Activated CD4-positive, alpha-beta memory T cell treated with anti-CD3 and anti-CD28 coated beads, Interleukin-2, amount 10 ng/mL, durations not matched to agents 7 days and 5 days (primary cell): ENCODE measurements around the gene PPP2R5B. TPM values are rescaled to one million over a fixed set of nuclear protein-coding genes. Genes with fewer than 3 reads are reported as not detected.

Experiments
- CTCF ChIA-PET: fragments of 350-600 bp; sonication (Branson Sonifier 250); formaldehyde crosslinking; loops from one replicate; lab custom pipeline; 2021; ENCODE audit warnings: antibody characterized with exemption, inconsistent platforms; lab: Charles Lee
- POLR2A ChIA-PET: fragments of 350-600 bp; sonication (Branson Sonifier 250); formaldehyde crosslinking; loops from one replicate; lab custom pipeline; 2021; ENCODE audit warnings: antibody characterized with exemption; lab: Charles Lee
- DNase-seq: peaks from one replicate; pipeline ENCODE4 v3.0.0-alpha.2; 2020
- H3K27ac Mint-ChIP-seq: one replicate; pipeline ENCODE4 v1.8.0; 2021; ENCODE audit warnings: mild to moderate bottlenecking, mixed read lengths
- H3K27me3 Mint-ChIP-seq: one replicate; pipeline ENCODE4 v1.8.0; 2021; ENCODE audit warnings: mixed read lengths
- H3K36me3 Mint-ChIP-seq: one replicate; pipeline ENCODE4 v1.8.0; 2021; ENCODE audit warnings: low read depth, mixed read lengths
- H3K4me1 Mint-ChIP-seq: one replicate; pipeline ENCODE4 v1.8.0; 2021; ENCODE audit warnings: mixed read lengths
- H3K4me3 Mint-ChIP-seq: one replicate; pipeline ENCODE4 v1.8.0; 2021; ENCODE audit warnings: mild to moderate bottlenecking, mixed read lengths
- H3K9me3 Mint-ChIP-seq: one replicate; pipeline ENCODE4 v1.8.0; 2021; ENCODE audit warnings: mixed read lengths
- total RNA-seq, 2 experiments: library from RNA; stranded (reverse); gene quantifications; one replicate each; pipeline ENCODE4 v1.2.3, GENCODE V29; 2021

Gene PPP2R5B
- total RNA-seq, result 10 to 100 TPM; 19.8 to 21.1 TPM

GRCh38 chr11:64923944-64924909 is at the start of gene PPP2R5B:
PPP2R5B (plus strand) TSS chr11:64924689; CDS start chr11:64925735, 1,046 bp downstream.
- CTCF ChIA-PET, result interaction anchor here (0.5 to 1.7 kb wide), 8 partner anchors 12 to 1252 kb away, joined by 3 to 6 read pairs (median 4); partner anchors contain the start of genes ARL2 and SYVN1
- POLR2A ChIA-PET, result interaction anchor here (0.6 to 2.0 kb wide), 13 partner anchors 9 to 235 kb away, joined by 3 to 14 read pairs (median 4); partner anchors contain the start of genes ARL2, EHD1, MEN1 and SAC3D1
- no peaks in the 10 kb centered on the region for H3K9me3 Mint-ChIP-seq
- DNase-seq, result peak; percentile 94
- H3K36me3 Mint-ChIP-seq, result peaks cover 5% of the 10 kb centered on the region
- peak within 1 kb of the TSS; percentile 96 for H3K27ac Mint-ChIP-seq
- H3K4me3 Mint-ChIP-seq, result peak within 1 kb of the TSS; percentile 88
- no peaks in the 10 kb centered on the region for H3K27me3 Mint-ChIP-seq
- peaks cover 21% of the 10 kb centered on the region for H3K4me1 Mint-ChIP-seq

DNA sequence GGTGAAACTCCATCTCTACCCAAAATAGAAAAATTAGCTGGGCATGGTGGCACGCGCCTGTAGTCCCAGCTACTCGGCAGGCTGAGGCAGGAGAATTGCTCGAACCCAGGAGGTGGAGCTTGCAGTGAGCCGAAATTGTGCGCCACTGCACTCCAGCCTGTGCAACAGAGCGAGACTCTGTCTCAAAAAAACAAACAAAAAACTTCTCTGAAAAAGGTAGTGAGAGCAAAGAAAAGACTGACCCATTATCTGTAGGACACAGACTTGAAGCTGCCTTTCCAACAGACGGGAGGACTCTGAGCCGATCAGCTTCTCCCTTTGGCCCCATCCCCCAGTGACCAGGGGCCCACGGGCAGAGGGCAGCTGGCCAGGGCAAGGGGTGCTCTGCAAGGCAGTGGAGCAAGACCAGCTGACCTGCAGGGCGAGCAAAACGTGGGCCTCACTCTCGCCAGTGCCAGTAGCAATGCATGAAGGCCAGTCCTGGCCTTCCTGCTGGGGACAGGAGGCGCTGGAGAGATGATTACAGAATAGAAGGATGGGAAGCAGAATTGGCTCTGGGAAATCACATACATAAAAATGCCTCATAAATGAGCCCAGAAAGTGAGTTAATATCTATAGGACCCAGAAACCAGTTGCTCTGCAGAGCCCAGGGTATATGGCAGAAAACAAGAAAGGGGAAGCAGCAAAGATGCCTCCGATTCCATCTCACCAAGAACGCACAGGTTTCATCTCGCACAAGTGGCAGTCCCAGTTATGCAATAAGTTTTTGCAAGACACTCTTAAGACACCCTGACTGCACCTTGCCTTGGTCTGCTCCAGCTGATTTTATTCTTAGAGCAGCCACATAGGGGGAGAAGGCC is 48.9 kb upstream of the PPP2R5B start:
- Mint-ChIP-seq H3K27ac (peak overlapping the region; percentile 91), H3K9me3 (no peaks in the 10 kb centered on the region), H3K36me3 (peaks cover 61% of the 10 kb centered on the region), H3K4me3 (peak overlapping the region; percentile 94), H3K27me3 (no peaks in the 10 kb centered on the region), H3K4me1 (peaks cover 72% of the 10 kb centered on the region)
- POLR2A ChIA-PET, result interaction anchor here (0.8 to 25.5 kb wide), 10 partner anchors 8 to 984 kb away, joined by 3 to 1068 read pairs (median 3); partner anchors contain the start of genes CDC42BPG, PPP2R5B and ZNHIT2
- DNase-seq, result no peak
- CTCF ChIA-PET, result interaction anchor here (0.7 to 30.2 kb wide), 3 partner anchors 13 to 139 kb away, joined by 3 to 957 read pairs (median 22); partner anchors contain the start of gene CDC42BPG

GRCh38 chr11:64876229-64876750 is 48.2 kb upstream of the PPP2R5B start:
- no peaks in the 10 kb centered on the region for H3K9me3 Mint-ChIP-seq
- no peak for DNase-seq
- no peaks in the 10 kb centered on the region for H3K27me3 Mint-ChIP-seq
- H3K4me3 Mint-ChIP-seq, result peak overlapping the region; percentile 94
- peak overlapping the region; percentile 91 for H3K27ac Mint-ChIP-seq
- ChIA-PET CTCF (interaction anchor here (4.2 to 30.2 kb wide), 2 partner anchors 12 to 21 kb away, joined by 22 to 957 read pairs; partner anchors contain the start of gene CDC42BPG), POLR2A (interaction anchor here (1.1 to 25.5 kb wide), 6 partner anchors 9 to 983 kb away, joined by 3 to 1068 read pairs (median 4); partner anchors contain the start of genes CDC42BPG, PPP2R5B and ZNHIT2)
- peaks cover 73% of the 10 kb centered on the region for H3K4me1 Mint-ChIP-seq
- peaks cover 59% of the 10 kb centered on the region for H3K36me3 Mint-ChIP-seq

DNA sequence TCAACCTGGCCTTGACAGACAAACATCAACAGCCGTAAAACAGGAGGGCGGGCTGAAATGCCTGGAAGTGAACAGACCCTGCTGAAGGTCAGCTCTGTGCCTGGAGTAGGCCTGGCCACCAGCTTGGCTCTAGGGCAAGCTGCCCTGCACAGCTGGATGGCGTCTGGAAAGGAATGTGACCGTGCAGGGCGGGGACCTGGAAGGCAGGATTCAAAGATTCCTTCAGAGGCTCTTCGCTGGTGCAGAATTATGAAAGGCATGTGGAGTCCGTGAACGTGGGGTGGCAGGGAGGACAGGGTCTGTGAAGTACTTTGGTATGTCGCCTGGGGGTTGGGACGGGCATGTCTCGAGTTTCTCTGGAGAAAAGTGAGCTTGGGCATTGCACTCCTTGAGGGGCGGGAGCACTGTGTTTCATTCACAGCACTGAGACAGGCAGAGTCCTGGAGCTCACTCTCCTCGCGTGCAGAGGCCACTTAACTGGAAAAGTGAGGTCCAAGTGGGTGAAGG is 47.6 kb upstream of the PPP2R5B start:
- Mint-ChIP-seq H3K4me1 (peaks cover 70% of the 10 kb centered on the region), H3K9me3 (no peaks in the 10 kb centered on the region), H3K4me3 (peak overlapping the region; percentile 94), H3K27ac (peak overlapping the region; percentile 91), H3K36me3 (peaks cover 53% of the 10 kb centered on the region), H3K27me3 (no peaks in the 10 kb centered on the region)
- no peak for DNase-seq
- CTCF ChIA-PET, result interaction anchor here (0.7 to 30.2 kb wide), 3 partner anchors 9 to 21 kb away, joined by 3 to 957 read pairs (median 22); partner anchors contain the start of gene CDC42BPG
- POLR2A ChIA-PET, result interaction anchor here (0.7 to 25.5 kb wide), 8 partner anchors 8 to 623 kb away, joined by 3 to 1068 read pairs (median 6); partner anchors contain the start of genes ARL2, CDC42BPG, MALAT1 and PPP2R5B

GRCh38 chr11:64877390-64878222 is 46.9 kb upstream of the PPP2R5B start:
- Mint-ChIP-seq H3K27ac (peak overlapping the region; percentile 91), H3K9me3 (no peaks in the 10 kb centered on the region), H3K4me1 (peaks cover 64% of the 10 kb centered on the region), H3K4me3 (peak overlapping the region; percentile 94), H3K27me3 (no peaks in the 10 kb centered on the region), H3K36me3 (peaks cover 49% of the 10 kb centered on the region)
- POLR2A ChIA-PET, result interaction anchor here (0.7 to 25.5 kb wide), 14 partner anchors 8 to 625 kb away, joined by 3 to 1068 read pairs (median 4); partner anchors contain the start of genes ARL2, ATG2A, CDC42BPG and FAU
- no peak for DNase-seq
- CTCF ChIA-PET, result interaction anchor here (0.7 to 30.2 kb wide), 4 partner anchors 8 to 22 kb away, joined by 3 to 957 read pairs (median 20); partner anchors contain the start of gene CDC42BPG

DNA sequence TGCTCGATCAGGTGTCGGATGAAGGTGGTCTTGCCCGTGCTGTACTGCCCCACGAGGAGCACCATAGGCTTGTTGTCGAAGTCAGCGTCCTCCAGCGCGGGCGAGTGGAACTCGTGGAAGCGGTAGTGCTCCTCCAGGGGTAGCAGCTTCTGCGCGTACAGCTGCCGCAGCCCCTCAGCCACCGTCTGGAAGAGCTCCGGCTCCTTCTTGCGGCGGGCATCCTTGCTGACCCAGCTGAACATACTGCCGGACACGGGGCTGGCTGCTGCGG is 46.3 kb upstream of the PPP2R5B start:
- Mint-ChIP-seq H3K9me3 (no peaks in the 10 kb centered on the region), H3K4me3 (peak overlapping the region; percentile 94), H3K27me3 (no peaks in the 10 kb centered on the region), H3K4me1 (peaks cover 59% of the 10 kb centered on the region), H3K27ac (peak overlapping the region; percentile 91), H3K36me3 (peaks cover 44% of the 10 kb centered on the region)
- DNase-seq, result no peak
- ChIA-PET POLR2A (interaction anchor here (0.8 to 25.5 kb wide), 10 partner anchors 7 to 624 kb away, joined by 3 to 1068 read pairs (median 4); partner anchors contain the start of genes ATG2A, CDC42BPG, FAU and PPP2R5B), CTCF (interaction anchor here (2.5 to 30.2 kb wide), 2 partner anchors 10 to 23 kb away, joined by 17 to 957 read pairs; partner anchors contain the start of gene CDC42BPG)

DNA sequence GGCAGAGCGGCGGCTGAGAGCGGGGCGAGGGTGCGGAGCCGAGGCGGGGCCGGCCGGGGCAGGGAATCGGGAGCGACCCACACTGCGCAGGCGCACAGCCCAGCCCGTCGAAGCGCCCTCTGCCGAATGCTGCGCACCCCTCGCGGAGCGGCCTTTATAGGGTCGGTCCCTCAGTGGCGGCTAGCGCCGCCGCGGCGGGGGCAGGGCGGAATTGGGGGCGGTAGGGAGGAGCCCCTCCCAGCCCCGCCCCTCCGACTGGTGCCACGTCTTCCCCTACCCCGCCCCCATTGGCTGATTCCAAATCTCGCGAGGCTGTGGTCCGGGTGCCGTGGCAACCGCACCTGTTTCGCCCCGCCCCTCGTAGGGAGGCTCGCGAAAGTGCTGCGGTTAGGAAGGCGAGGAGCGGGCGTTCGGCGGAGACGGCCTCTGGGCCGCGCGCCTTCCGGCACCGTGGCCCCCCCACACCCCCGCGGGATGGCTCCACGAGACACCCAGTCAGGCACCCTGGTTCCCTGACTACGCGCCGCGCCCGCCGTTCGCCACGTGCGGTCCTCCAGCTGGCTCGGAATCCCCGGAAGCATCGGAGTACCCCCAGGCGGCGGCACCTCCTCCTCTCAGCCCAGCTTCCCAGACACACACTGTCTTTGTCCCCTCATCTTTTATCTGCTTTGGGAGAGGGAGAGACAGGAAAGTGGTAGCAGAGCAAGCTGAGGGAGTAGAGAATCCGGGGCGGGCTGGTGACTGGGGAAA is 45.8 kb upstream of the PPP2R5B start, which contains the start of gene EHD1:
EHD1 (minus strand) TSS at position 128 of the 750 bp plus-strand sequence. CDS start 157 bp downstream, outside the sequence.
- ChIA-PET POLR2A (interaction anchor here (0.8 to 25.5 kb wide), 11 partner anchors 9 to 624 kb away, joined by 3 to 1068 read pairs (median 4); partner anchors contain the start of genes ATG2A, CDC42BPG, FAU and PPP2R5B), CTCF (interaction anchor here (1.1 to 30.2 kb wide), 4 partner anchors 9 to 136 kb away, joined by 3 to 957 read pairs (median 10); partner anchors contain the start of genes ARL2 and CDC42BPG)
- H3K4me1 Mint-ChIP-seq, result peaks cover 55% of the 10 kb centered on the region
- no peaks in the 10 kb centered on the region for H3K9me3 Mint-ChIP-seq
- no peaks in the 10 kb centered on the region for H3K27me3 Mint-ChIP-seq
- peaks cover 40% of the 10 kb centered on the region for H3K36me3 Mint-ChIP-seq
- peak; percentile 100 for DNase-seq
- H3K4me3 Mint-ChIP-seq, result peak within 1 kb of the TSS; percentile 94
- H3K27ac Mint-ChIP-seq, result peak within 1 kb of the TSS; percentile 91

DNA sequence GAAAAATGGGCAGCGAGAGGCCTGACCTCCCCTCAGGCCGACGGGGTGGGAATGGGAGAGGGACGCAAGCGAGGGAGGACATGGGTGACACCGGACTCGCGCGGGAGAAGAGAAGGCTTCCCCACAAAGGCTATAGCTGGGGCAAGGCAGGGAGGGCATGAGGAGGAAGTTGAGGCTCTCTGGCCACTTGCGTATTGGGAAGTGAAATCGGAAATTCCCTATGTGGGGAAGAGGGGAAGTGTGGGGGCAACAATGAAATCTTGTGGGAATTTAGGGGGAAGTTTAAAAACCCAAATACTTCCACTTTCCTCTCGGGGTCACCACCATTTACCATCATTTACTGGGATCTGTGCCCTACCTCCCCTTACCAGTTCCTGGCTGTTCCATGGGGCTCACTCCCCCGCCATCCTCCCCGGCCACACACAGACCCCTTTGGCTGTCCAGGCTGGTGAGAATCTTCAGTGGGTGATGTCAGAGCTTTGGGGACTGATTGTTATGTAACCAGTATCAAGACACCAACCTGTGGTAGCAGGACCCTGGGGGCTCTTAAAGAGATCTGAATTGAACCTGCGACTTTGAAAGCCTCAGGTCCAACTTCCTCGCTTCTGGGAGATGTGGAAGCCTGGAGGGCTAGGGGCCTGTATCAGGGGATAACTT is 45.1 kb upstream of the PPP2R5B start:
- DNase-seq, result no peak
- Mint-ChIP-seq H3K27ac (peak overlapping the region; percentile 89), H3K27me3 (no peaks in the 10 kb centered on the region), H3K4me1 (peaks cover 56% of the 10 kb centered on the region), H3K4me3 (peak overlapping the region; percentile 94), H3K9me3 (no peaks in the 10 kb centered on the region), H3K36me3 (peaks cover 37% of the 10 kb centered on the region)
- ChIA-PET POLR2A (interaction anchor here (0.8 to 25.5 kb wide), 6 partner anchors 9 to 623 kb away, joined by 3 to 1068 read pairs (median 4); partner anchors contain the start of gene CDC42BPG), CTCF (interaction anchor here (1.1 to 30.2 kb wide), 4 partner anchors 8 to 135 kb away, joined by 3 to 957 read pairs (median 10); partner anchors contain the start of genes ARL2 and CDC42BPG)

- ChIA-PET POLR2A (interaction anchor here (1.3 to 25.5 kb wide), 2 partner anchors 23 to 135 kb away, joined by 3 to 1068 read pairs; partner anchors contain the start of gene CDC42BPG), CTCF (interaction anchor here (2.5 to 30.2 kb wide), 2 partner anchors 7 to 25 kb away, joined by 17 to 957 read pairs; partner anchors contain the start of gene CDC42BPG)
- no peak for DNase-seq
- peak overlapping the region; percentile 94 for H3K4me3 Mint-ChIP-seq
- H3K27ac Mint-ChIP-seq, result peak overlapping the region; percentile 89
- H3K9me3 Mint-ChIP-seq, result no peaks in the 10 kb centered on the region
- peaks cover 51% of the 10 kb centered on the region for H3K4me1 Mint-ChIP-seq
- H3K36me3 Mint-ChIP-seq, result peaks cover 27% of the 10 kb centered on the region
- H3K27me3 Mint-ChIP-seq, result no peaks in the 10 kb centered on the region
Measured at GRCh38 chr11:64880240-64881001, 44.1 kb upstream of the PPP2R5B start.
